Measurements from ENCODE around the gene SPRED2.

The SPRED2 gene

DNA sequence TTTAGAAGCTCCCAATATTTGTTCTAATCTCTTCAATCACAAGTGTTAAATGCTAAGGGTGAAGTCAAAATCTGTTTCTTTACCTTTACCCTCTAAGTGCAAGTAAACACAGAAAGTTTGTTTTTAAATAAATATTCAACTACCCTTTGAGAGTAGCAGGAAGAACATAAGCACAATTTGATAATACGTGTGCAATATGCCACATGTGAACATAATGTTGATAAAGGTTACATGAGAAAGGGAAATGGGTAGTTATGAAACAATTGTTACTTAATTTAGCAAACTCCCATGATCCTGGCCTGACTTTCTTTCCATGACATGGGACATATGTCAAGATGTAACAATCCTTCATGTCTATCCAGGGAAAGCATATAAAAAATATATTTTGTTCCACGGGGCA is 7.1 kb downstream of the SPRED2 start:
- TF ChIP-seq CTCF (conservative IDR thresholded peaks at IDR 0.05; ENCODE audit: low read depth, low read length) = no peak
- DNase-seq (ENCODE audit: low read depth) = no peak
- no peak overlapping the region for H3K4me3 ChIP-seq (ENCODE audit: low read length)

- TF ChIP-seq CTCF (conservative IDR thresholded peaks at IDR 0.05; ENCODE audit: low read depth, low read length) = no peak
- no peak overlapping the region for H3K4me3 ChIP-seq (ENCODE audit: low read length)
- DNase-seq (ENCODE audit: low read depth) = no peak
Measured at GRCh38 chr2:65424391-65424790, 8.0 kb downstream of the SPRED2 start.

DNA sequence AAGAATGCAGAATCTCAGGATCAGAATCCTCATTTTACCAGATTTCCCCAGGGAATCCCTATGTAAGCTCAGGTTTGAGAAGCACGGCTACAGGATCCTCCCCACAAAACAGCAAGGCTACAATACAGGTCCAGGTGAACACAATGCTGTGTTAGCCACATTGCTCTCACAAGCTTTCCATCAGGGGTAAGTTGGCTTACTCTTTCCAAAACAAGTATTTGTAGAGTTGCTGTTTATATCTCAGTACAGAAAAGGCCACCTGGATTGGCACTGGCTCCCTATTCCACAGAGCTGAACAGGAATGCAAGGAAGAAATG is 11.0 kb downstream of the SPRED2 start:
- TF ChIP-seq CTCF (conservative IDR thresholded peaks at IDR 0.05; ENCODE audit: low read depth, low read length) = no peak
- DNase-seq (ENCODE audit: low read depth) = no peak
- H3K4me3 ChIP-seq (ENCODE audit: low read length) = no peak overlapping the region

DNA sequence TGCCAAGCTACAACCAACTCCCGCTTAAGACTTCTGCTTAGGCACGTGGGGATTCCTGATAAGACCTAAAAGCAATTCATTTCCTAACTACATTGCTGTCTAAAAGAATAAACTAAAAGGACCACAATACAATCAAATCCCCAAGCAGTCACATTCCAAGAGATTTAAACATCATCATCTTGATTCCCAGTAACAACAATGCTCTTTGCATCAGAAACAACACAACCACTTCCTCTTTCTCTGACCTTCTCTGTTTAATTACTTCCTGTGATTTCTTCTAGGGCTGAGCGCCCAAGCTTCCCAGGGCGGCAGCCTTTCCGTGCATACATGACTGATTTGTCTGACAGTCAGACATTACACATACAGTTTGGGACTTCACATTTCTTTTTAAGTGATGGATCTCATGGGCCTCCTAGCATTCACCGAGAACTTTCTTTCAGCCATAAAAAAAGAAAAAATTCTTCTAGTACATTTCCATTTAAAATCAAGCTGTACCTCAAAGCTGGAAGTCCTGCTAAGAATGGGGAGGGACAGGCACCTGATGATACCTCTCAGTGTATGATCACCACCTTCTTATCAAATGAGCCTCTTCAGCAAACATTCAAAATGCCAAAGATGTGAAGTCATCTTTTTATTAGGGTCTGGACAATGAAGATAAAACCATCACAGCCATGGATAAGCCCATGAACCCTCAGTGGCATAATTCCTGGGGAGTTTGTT is 11.5 kb downstream of the SPRED2 start:
- no peak for TF ChIP-seq CTCF (conservative IDR thresholded peaks at IDR 0.05; ENCODE audit: low read depth, low read length)
- peak; percentile 24 for DNase-seq (ENCODE audit: low read depth)
- no peak overlapping the region for H3K4me3 ChIP-seq (ENCODE audit: low read length)

- no peak overlapping the region for H3K4me3 ChIP-seq (ENCODE audit: low read length)
- no peak for DNase-seq (ENCODE audit: low read depth)
- TF ChIP-seq CTCF (conservative IDR thresholded peaks at IDR 0.05; ENCODE audit: low read depth, low read length) = no peak
Measured at GRCh38 chr2:65417509-65418085, 14.8 kb downstream of the SPRED2 start.

DNA sequence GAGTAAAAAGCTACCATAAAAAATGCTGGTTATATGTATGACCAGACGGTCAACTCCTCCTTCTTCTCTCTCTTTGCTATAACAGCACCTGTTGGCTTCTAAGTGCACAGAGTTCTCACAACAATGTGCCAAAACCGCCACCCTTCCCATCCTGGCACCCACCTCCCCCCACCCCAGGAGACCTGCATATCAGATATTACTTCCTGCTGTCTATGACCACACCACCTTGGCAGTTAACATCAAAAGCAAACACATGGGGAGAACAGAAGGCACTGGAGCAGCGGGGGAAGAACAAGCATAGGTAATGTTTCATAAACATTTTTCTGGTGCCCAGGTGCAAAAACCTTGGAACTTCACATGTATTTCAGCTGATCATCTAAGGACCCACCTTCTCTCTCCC is 15.5 kb downstream of the SPRED2 start:
- DNase-seq (ENCODE audit: low read depth) = no peak
- no peak overlapping the region for H3K4me3 ChIP-seq (ENCODE audit: low read length)
- TF ChIP-seq CTCF (conservative IDR thresholded peaks at IDR 0.05; ENCODE audit: low read depth, low read length) = no peak

DNA sequence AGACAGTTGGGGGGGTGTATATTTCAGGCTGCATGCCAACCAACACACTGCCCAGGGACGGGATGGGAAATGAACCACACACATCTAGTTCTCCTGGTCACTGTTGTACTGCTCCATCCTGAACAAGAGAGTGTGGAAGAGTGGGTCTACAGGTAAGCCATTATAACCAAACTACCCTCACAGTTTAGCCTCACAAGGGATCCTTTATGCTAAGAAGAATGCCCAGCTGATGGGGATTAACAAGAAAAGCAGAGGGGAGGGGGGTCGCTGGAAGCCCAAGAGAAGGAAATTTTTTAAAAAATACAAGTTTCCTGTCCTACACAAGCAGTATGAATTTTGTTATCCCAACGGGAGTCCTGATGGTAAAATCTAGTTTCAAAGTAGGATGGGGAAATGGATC is 16.1 kb downstream of the SPRED2 start:
- no peak overlapping the region for H3K4me3 ChIP-seq (ENCODE audit: low read length)
- no peak for DNase-seq (ENCODE audit: low read depth)
- no peak for TF ChIP-seq CTCF (conservative IDR thresholded peaks at IDR 0.05; ENCODE audit: low read depth, low read length)

All from retinal pigment epithelial cell (primary cell).